ENCODE data around the gene BAD.

DNA sequence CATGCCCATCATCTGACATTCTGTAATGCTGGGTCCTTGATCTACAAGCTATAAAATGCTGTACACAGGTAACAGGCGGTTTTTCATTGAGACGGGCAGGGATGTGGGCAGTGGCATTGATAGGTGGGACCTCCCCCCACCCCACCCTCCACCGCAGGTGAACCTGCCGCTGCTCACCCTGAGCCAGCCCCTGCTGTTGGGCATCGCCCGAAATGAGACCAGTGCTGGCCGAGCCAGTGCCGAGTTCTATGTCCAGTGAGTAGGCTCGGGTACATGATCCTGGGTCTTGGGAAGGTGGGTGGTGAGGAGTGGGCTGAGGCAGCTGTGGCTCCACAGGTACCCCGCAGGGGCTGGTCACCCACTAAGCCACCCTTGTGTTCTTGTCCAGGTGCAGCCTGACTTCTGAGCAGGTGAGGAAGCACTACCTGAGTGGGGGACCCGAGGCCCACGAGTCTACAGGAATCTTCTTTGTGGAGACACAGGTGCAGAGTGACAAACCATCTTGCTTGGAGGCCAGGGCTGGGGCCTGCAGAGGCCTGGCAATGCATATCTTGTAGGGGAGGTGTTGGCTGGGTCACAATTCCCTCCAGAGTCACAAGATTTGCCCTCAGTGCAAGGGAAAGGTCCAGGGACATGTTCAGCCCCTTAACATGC, 55.2 kb downstream of the BAD start:
- TF ChIP-seq, protein P1, sequence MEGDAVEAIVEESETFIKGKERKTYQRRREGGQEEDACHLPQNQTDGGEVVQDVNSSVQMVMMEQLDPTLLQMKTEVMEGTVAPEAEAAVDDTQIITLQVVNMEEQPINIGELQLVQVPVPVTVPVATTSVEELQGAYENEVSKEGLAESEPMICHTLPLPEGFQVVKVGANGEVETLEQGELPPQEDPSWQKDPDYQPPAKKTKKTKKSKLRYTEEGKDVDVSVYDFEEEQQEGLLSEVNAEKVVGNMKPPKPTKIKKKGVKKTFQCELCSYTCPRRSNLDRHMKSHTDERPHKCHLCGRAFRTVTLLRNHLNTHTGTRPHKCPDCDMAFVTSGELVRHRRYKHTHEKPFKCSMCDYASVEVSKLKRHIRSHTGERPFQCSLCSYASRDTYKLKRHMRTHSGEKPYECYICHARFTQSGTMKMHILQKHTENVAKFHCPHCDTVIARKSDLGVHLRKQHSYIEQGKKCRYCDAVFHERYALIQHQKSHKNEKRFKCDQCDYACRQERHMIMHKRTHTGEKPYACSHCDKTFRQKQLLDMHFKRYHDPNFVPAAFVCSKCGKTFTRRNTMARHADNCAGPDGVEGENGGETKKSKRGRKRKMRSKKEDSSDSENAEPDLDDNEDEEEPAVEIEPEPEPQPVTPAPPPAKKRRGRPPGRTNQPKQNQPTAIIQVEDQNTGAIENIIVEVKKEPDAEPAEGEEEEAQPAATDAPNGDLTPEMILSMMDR (IDR thresholded peaks at IDR 0.05; ENCODE audit: low read length): no peak
- no peak for TF ChIP-seq EZH2 (optimal IDR thresholded peaks at IDR 0.05; ENCODE audit: low read depth, low read length)

Data from MM.1S (cell line).